Measurements from ENCODE around the gene MITF.
A peak's percentile ranks its signal among the peaks of the same experiment; 100 is the strongest.

Gene MITF

DNA sequence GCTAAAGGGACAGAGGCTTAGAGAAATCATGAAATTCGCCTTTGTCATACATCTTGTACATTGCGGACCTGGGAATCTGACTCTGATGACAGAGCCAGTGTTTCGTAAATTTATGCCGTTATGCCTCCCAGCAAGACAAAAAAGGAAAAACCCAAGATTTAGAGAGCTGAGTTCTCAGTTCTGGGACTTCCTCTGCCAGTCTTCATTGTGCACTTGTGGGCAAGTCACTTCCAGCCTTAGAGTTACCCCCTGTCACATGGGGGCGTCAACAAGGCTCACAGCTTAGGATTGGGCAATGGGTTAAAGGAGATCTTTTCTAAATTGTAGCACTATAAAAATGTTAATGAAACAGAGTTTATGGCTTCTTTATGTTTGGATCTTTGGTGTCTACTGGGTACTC lies 41.9 kb upstream of the MITF start:
- DNase-seq (ENCODE audit: low read depth) = no peak
- H3K4me3 ChIP-seq (ENCODE audit: control insufficient read depth, low read depth, low read length) = no peak overlapping the region
- TF ChIP-seq, protein P1, sequence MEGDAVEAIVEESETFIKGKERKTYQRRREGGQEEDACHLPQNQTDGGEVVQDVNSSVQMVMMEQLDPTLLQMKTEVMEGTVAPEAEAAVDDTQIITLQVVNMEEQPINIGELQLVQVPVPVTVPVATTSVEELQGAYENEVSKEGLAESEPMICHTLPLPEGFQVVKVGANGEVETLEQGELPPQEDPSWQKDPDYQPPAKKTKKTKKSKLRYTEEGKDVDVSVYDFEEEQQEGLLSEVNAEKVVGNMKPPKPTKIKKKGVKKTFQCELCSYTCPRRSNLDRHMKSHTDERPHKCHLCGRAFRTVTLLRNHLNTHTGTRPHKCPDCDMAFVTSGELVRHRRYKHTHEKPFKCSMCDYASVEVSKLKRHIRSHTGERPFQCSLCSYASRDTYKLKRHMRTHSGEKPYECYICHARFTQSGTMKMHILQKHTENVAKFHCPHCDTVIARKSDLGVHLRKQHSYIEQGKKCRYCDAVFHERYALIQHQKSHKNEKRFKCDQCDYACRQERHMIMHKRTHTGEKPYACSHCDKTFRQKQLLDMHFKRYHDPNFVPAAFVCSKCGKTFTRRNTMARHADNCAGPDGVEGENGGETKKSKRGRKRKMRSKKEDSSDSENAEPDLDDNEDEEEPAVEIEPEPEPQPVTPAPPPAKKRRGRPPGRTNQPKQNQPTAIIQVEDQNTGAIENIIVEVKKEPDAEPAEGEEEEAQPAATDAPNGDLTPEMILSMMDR (IDR thresholded peaks at IDR 0.05; ENCODE audit: control insufficient read depth, insufficient read depth, low read depth, low read length, missing control alignments) = no peak

GRCh38 chr3:69698728-69699127 lies 40.5 kb upstream of the MITF start:
- TF ChIP-seq, protein P1 (IDR thresholded peaks at IDR 0.05; ENCODE audit: control insufficient read depth, insufficient read depth, low read depth, low read length, missing control alignments) = no peak
- no peak for DNase-seq (ENCODE audit: low read depth)
- no peak overlapping the region for H3K4me3 ChIP-seq (ENCODE audit: control insufficient read depth, low read depth, low read length)

GRCh38 chr3:69699183-69699582 lies 40.1 kb upstream of the MITF start:
- TF ChIP-seq, protein P1 (IDR thresholded peaks at IDR 0.05; ENCODE audit: control insufficient read depth, insufficient read depth, low read depth, low read length, missing control alignments) = no peak
- no peak overlapping the region for H3K4me3 ChIP-seq (ENCODE audit: control insufficient read depth, low read depth, low read length)
- no peak for DNase-seq (ENCODE audit: low read depth)

- TF ChIP-seq, protein P1 (IDR thresholded peaks at IDR 0.05; ENCODE audit: control insufficient read depth, insufficient read depth, low read depth, low read length, missing control alignments) = no peak
- DNase-seq (ENCODE audit: low read depth) = no peak
- no peak overlapping the region for H3K4me3 ChIP-seq (ENCODE audit: control insufficient read depth, low read depth, low read length)
Observed at GRCh38 chr3:69700949-69701348, 38.3 kb upstream of the MITF start.

GRCh38 chr3:69710153-69710977 lies 28.9 kb upstream of the MITF start:
- TF ChIP-seq, protein P1 (IDR thresholded peaks at IDR 0.05; ENCODE audit: control insufficient read depth, insufficient read depth, low read depth, low read length, missing control alignments) = no peak
- DNase-seq (ENCODE audit: low read depth) = peak; percentile 76
- H3K4me3 ChIP-seq (ENCODE audit: control insufficient read depth, low read depth, low read length) = no peak overlapping the region

GRCh38 chr3:69712269-69712668 lies 27.0 kb upstream of the MITF start:
- TF ChIP-seq, protein P1 (IDR thresholded peaks at IDR 0.05; ENCODE audit: control insufficient read depth, insufficient read depth, low read depth, low read length, missing control alignments) = no peak
- DNase-seq (ENCODE audit: low read depth) = no peak

More at GRCh38 chr3:69712269-69712668, 27.0 kb upstream of the MITF start:
- no peak overlapping the region for H3K4me3 ChIP-seq (ENCODE audit: control insufficient read depth, low read depth, low read length)
